GM11168 (cell line): Measurements from ENCODE around the gene MRE11.
"Not testable (repeated sequence)": the region's sequence is repeated elsewhere in the genome, so short reads cannot be mapped to it uniquely, and the experiment has no call there.

ENCODE experiments used
- in situ Hi-C: fragments of 300-500 bp; cut with MboI; formaldehyde crosslinking; loops from one replicate; pipeline ENCODE4 v1.12.0; 2022; ENCODE audit warnings: low sequenced_read_pairs; ENCODE audit not compliant: unreplicated experiment

Gene MRE11

DNA sequence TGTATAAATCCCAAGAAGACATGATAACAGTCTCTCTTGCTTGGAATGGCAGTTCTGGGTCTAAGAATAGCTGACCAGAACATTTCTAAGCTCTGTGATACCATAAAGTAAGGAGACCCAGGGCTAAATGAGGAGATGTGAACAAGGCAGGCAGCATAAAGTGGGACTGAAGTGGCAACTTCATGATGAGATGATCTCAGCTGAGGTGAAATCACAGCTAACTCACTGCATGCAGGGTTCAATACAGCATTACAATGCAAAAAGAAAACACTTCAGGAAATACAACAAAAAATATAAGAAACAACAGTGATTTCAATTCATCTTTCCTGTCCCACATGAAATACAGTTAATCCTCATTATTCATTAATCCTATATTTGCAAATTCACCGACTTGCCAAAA lies 44.6 kb downstream of the MRE11 start:
- in situ Hi-C loops = no loop called here

DNA sequence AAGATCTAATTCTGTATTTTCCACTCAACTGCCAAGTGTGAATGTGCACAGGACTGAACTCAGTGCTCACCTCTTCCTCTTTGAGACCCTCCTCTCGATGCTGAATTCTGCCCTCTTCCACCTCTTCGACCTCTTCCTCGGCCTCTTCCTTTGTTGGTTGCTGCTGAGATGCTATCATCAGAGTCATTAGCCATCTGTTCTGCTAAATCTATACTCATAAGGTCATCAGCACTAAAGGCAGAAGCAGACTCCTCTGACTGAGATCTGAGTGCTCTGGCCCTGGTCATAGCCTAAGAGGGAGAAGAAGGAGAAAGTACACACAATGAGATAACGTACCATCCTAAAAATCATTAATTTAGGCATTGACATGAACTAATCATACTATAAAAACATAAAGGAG lies 46.5 kb downstream of the MRE11 start:
- in situ Hi-C loops = no loop called here

- in situ Hi-C loops = no loop called here
These were observed 48.0 kb downstream of the MRE11 start for GRCh38 chr11:94445641-94446040.

DNA sequence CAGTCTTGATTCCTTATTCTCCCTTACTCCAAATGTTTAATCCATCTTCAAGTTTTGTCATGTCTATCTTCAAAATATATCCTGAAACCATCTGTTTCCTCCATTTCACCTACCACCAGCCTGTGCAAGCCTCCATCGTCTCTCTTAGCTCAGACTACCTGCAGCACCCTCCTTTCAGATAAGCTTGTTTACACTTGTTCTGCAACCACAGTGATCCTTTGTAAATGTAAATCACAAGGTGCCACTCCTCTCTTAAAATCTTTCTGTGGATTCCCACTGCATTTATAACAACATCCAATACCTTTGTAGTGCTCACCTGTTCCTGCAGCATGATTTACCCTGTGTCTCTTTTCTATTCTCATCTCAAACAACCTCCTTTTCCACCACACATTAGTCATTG lies 60.6 kb downstream of the MRE11 start:
- in situ Hi-C loops = no loop called here

GRCh38 chr11:94424662-94425061 lies 69.0 kb downstream of the MRE11 start:
- in situ Hi-C loops = no loop called here

DNA sequence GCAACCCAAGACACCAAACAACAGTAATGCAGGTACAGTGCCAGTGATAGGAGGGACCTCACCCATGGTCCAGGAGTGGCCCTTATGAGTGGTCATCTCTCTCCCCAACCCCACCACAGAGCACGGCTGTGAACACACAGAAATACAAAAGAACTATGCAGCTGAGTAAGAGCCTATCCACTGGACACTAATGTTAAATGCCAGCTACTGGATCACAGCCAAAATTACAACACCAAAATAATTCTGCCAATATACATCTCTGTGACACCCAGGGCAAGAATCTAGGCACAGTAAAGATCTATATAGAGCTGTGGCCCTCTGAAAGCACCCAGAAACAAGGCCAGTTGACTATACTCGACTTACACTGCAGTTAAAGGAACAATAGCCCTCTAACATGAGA lies 69.6 kb downstream of the MRE11 start:
- in situ Hi-C loops = no loop called here

DNA sequence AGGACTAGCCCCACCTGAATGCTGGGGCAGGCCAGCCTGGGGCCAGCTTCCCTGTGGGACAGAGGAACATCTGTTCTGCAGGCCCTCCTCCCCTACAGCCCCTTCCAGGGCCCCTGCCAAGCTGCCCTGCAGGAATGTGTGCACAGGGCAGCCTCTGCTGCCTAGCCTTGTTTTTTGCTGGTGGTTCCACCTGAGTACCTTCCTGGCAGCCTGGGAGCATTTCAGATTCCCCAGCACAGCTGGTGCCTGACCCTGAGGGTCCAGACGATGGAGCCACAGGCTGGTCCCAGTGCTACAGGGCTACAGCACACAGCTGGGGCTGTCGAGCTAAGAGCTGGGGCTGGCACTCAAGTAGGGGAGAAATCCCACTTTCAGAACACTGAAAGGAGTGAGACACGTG lies 70.1 kb downstream of the MRE11 start:
- in situ Hi-C loops = no loop called here

GRCh38 chr11:94418123-94418765 lies 75.4 kb downstream of the MRE11 start:
- in situ Hi-C loops = no loop called here

DNA sequence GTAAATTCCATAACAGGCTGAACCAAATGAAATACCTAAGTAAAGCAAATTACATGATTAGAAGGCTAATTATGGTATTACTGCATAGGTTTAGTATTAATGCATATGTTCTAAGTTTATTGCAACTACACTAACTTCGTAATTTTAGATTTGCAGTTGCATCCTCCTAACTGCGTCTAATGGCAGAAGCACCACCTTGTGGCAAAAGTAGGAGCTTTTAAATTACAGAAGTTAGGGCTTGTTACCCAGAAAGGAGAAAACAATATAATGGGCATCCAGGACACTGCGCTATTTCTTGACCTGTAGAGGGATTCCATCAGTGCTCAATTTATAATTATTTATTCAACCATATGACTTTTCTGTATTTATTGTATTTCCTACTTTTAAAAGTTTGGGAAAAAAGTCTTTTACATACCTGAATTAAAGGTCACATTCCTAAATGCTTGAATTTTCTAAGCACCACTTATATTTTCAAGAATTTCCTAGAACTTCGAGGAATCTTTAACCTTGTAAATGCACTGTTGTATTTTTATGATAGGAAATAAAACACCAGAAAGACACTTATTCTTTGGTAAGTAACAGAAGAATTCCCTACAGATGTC lies 76.2 kb downstream of the MRE11 start:
- in situ Hi-C loops = no loop called here

GRCh38 chr11:94405062-94405833 lies 88.4 kb downstream of the MRE11 start:
- in situ Hi-C loops = no loop called here

GRCh38 chr11:94402355-94402754 lies 91.3 kb downstream of the MRE11 start:
- in situ Hi-C loops = no loop called here

GRCh38 chr11:94401773-94402265 lies 91.8 kb downstream of the MRE11 start:
- in situ Hi-C loops = no loop called here

- in situ Hi-C loops = no loop called here
These were observed 92.5 kb downstream of the MRE11 start, which contains the start of gene GPR83 for GRCh38 chr11:94400839-94401772. GPR83 (minus strand) TSS chr11:94401419; CDS start chr11:94401247, 172 bp downstream.

DNA sequence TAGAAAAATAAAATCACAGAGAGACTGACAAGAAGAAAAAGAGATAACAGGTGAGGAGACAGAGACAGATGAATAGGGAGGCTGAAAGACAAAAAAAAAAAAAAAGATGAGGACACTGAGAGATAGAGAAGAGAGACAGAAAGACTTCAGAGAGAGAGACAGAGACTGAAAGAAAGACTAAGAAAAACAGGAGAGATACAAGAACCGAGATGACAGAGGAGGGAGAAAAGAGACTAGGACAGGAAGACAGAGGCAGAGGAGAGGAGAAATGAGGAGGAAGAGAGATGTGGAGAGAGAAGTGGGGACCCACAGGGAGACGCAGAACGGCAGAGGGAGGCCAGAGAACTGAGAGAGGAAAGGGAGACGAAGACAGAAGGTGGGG lies 93.2 kb downstream of the MRE11 start:
- in situ Hi-C loops = no loop called here

DNA sequence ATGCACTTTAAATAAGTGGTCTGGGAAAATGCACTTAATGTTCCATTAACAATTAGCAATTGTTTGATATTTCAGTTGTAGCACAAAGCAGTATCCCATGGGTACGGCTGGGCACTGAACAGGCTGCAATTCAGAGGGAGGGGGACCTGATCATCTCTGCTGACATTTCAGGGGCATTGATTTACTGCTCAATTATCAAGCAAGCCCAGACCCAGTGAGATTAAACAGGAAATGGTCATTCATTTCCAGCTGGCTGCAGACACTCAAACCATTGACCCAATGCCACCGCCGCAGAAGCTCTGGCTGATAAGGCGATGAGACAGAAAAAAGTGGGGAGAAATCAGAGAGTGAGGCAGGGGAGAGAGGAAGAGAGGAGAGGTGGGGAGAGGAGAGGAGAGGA lies 93.6 kb downstream of the MRE11 start:
- in situ Hi-C loops = no loop called here

- in situ Hi-C loops = no loop called here
These were observed 95.5 kb downstream of the MRE11 start for GRCh38 chr11:94398101-94398500.

DNA sequence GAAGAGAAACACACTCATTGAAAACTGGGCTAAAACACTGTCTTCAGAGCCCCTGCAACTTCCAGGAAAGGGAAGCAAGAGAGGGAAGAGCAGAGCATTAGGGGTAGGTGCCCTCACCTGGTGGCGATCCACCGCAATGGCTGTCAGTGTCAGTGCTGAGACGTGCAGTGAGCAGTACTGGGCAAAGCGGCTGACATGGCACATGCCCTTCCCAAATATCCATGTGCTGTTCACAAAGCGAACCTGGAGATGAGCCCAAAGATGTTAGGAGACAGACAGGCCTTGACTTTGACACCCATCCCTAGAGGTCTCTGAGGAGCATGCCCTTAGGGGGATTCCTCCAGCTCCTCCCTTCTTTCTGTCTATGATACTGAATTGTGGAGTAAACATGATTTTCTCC lies 97.4 kb downstream of the MRE11 start:
- in situ Hi-C loops = no loop called here

DNA sequence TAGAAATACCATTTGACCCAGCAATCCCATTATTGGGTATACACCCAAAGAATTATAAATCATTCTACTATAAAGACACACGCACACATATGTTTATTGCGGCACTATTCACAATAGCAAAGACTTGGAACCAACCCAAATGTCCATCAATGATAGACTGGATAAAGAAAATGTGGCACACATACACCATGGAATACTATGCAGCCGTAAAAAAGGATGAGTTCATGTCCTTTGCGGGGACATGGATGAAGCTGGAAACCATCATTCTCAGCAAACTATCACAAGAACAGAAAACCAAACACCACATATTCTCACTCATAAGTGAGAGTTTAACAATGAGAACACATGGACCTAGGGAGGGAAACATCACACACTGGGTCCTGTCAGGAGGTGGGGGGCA lies 101.7 kb downstream of the MRE11 start:
- in situ Hi-C loops = not testable (repeated sequence)

DNA sequence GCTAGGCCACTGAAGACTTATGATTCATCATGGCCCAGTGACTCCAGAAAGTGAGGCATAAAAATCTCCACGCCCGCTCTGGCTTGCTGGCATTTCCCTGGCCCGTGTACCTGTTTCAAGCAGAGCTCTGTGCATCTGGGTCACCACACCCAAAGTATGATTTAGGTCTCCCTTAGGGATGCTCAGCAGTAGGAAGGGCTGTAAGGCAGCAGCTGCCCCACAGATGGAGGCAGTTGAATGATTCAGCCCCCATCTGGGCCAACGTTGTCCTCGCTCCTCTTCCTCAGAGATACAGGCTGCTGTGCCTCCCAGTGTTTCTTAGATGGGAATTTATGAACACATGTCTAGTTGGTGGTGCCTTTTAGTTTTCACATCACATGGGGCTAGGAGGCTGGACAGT lies 114.0 kb downstream of the MRE11 start:
- in situ Hi-C loops = no loop called here

GRCh38 chr11:94376841-94377240 lies 116.8 kb downstream of the MRE11 start:
- in situ Hi-C loops = no loop called here
